Upper lobe of left lung (tissue), 4 donors: ENCODE results near the gene SLC29A3.

ENCODE experiments used
- POLR2A ChIP-seq, 4 donors: fragments of 450-650 bp; IDR thresholded peaks; one replicate each; pipeline ENCODE4 v1.5.1; 2016 to 2017; ENCODE audit warnings: antibody characterized with exemption in 4 of 4, mild to moderate bottlenecking in 2 of 4
- TF ChIP-seq, protein P1 (sequence below), 6 experiments: fragments of 450-650 bp in 4 of 6; fragments of 200-600 bp in 2 of 6; sonication (generic) in 2 of 6; IDR thresholded peaks; one replicate each; pipeline ENCODE4 v1.5.1; 2016 to 2019; ENCODE audit warnings: antibody characterized with exemption in 6 of 6

DNA sequence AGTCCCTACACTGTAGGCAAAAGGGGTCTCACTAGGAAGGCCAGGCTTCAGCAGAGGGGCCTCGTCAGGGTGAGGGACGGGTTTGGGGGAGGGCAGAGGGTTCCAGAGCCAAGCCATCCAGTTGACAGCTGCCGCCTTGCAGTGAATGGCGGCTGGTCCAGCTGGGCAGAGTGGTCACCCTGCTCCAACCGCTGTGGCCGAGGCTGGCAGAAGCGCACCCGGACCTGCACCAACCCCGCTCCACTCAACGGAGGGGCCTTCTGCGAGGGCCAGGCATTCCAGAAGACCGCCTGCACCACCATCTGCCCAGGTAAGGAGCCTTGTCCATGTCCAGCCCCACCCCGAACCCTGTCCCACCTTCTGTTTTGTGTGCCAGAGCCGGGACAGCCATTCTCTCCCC lies 31.6 kb upstream of the SLC29A3 start:
- TF ChIP-seq, protein P1, sequence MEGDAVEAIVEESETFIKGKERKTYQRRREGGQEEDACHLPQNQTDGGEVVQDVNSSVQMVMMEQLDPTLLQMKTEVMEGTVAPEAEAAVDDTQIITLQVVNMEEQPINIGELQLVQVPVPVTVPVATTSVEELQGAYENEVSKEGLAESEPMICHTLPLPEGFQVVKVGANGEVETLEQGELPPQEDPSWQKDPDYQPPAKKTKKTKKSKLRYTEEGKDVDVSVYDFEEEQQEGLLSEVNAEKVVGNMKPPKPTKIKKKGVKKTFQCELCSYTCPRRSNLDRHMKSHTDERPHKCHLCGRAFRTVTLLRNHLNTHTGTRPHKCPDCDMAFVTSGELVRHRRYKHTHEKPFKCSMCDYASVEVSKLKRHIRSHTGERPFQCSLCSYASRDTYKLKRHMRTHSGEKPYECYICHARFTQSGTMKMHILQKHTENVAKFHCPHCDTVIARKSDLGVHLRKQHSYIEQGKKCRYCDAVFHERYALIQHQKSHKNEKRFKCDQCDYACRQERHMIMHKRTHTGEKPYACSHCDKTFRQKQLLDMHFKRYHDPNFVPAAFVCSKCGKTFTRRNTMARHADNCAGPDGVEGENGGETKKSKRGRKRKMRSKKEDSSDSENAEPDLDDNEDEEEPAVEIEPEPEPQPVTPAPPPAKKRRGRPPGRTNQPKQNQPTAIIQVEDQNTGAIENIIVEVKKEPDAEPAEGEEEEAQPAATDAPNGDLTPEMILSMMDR (IDR thresholded peaks at IDR 0.05) = no peak
- no peak for TF ChIP-seq POLR2A (IDR thresholded peaks at IDR 0.05)
